Measurements from ENCODE around the gene GDA.

DNA sequence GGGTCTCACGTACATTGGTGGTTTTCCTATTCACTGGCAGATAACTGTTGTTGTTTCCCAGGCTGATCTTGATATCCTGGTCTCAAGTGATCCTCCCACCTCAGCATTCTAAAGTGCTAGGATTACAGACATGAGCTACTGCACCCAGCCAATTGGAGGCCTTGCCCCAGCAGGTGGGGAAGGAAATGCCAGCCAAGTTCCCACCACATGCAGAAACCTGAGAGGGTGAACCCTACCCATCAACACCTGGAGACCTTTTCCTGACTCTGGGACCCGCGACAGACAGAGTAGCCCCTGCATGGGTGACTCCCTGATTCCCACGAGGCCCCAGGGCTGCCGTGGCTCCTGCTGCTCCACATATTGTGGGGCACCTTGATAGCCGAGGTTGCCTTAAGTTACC, 107.7 kb downstream of the GDA start:
- TF ChIP-seq POLR2A (IDR thresholded peaks at IDR 0.05): no peak
- TF ChIP-seq, protein P1, sequence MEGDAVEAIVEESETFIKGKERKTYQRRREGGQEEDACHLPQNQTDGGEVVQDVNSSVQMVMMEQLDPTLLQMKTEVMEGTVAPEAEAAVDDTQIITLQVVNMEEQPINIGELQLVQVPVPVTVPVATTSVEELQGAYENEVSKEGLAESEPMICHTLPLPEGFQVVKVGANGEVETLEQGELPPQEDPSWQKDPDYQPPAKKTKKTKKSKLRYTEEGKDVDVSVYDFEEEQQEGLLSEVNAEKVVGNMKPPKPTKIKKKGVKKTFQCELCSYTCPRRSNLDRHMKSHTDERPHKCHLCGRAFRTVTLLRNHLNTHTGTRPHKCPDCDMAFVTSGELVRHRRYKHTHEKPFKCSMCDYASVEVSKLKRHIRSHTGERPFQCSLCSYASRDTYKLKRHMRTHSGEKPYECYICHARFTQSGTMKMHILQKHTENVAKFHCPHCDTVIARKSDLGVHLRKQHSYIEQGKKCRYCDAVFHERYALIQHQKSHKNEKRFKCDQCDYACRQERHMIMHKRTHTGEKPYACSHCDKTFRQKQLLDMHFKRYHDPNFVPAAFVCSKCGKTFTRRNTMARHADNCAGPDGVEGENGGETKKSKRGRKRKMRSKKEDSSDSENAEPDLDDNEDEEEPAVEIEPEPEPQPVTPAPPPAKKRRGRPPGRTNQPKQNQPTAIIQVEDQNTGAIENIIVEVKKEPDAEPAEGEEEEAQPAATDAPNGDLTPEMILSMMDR (IDR thresholded peaks at IDR 0.05): no peak

Measured in right lobe of liver (tissue), 4 donors.